ENCODE results near the gene SMIM29. TPM values are rescaled to one million over a fixed set of nuclear protein-coding genes. Genes with fewer than 3 reads are reported as not detected.

The SMIM29 gene
- total and polyA plus RNA-seq, 10 of the 15 experiments (the other 5 are each of a cell fraction or from before 2014, with no cell fraction given): 7.1 to 30.0 (median 16.2) TPM

GRCh38 chr6:34196833-34197195, 52.0 kb downstream of the SMIM29 start:
- Histone ChIP-seq H3K27ac (ENCODE audit: control insufficient read depth, insufficient read depth) (no peak overlapping the region), H3K4me2 (ENCODE audit: control insufficient read depth, insufficient read depth) (peak overlapping the region; percentile 100), H4K20me1 (ENCODE audit: control insufficient read depth, insufficient read depth) (no peaks in the 10 kb centered on the region), H3K9ac (ENCODE audit: control insufficient read depth, insufficient read depth, low read length) (peak overlapping the region; percentile 63), H3K36me3 (ENCODE audit: control insufficient read depth in 2 of 2, insufficient read depth in 2 of 2, low read length in 1 of 2) (no peaks in the 10 kb centered on the region), H3K27me3 (replicated peaks in 1 of 2; ENCODE audit: control insufficient read depth in 2 of 2, insufficient read depth in 2 of 2, low read length in 1 of 2) (peaks cover 0 to 2% of the 10 kb centered on the region in 2 experiments; a peak in 1 of 4 replicates), H3K79me2 (ENCODE audit: control insufficient read depth, insufficient read depth, low read length) (no peaks in the 10 kb centered on the region), H2AFZ (ENCODE audit: control insufficient read depth, low read depth, low read length) (peak overlapping the region; percentile 93), H3K4me1 (ENCODE audit: control insufficient read depth, insufficient read depth, low read length) (peaks cover 8% of the 10 kb centered on the region), H3K4me3 (peak overlapping the region; percentile 64; the same call in 1 of the 2 replicates), H3K9me3 (replicated peaks; ENCODE audit: control insufficient read depth, insufficient read depth, low read length) (peaks cover under 1% of the 10 kb centered on the region; the same call in 1 of the 3 replicates)
- intact Hi-C loops (cut with micrococcal nuclease; ENCODE audit: unreplicated experiment) (loop anchor here (1.0 to 2.0 kb wide), 2 partner anchors 50 to 218 kb away; no protein-coding TSS in a partner anchor), in situ Hi-C loops (cut with MboI) (no loop called here)
- WGBS (ENCODE audit: insufficient coverage, insufficient replicate concordance, low lambda C conversion rate, missing lambda C conversion rate): 68% methylated on average over 7 of the region's 10 CpGs
- RAD21 ChIA-PET (ENCODE audit: unreplicated experiment): interaction anchor here (0.8 to 2.2 kb wide), 13 partner anchors 8 to 943 kb away, joined by 3 to 38 read pairs (median 4); partner anchors contain the start of genes HMGA1 and SMIM29
- POLR2A ChIA-PET: interaction anchor here (0.6 to 2.2 kb wide), 4 partner anchors 21 to 52 kb away, joined by 3 to 11 read pairs (median 4); partner anchors contain the start of genes HMGA1 and SMIM29
- CTCF ChIA-PET: interaction anchor here (0.6 to 4.4 kb wide), 19 partner anchors 11 to 943 kb away, joined by 3 to 56 read pairs (median 5); partner anchors contain the start of gene SMIM29
- SMC1A ChIA-PET (ENCODE audit: uncharacterized antibody, unreplicated experiment): interaction anchor here (0.6 to 2.2 kb wide), 7 partner anchors 27 to 218 kb away, joined by 3 to 30 read pairs (median 3); partner anchors contain the start of genes HMGA1 and SMIM29
- TF ChIP-seq EED (IDR thresholded peaks at IDR 0.05; ENCODE audit: low read depth): no peak
- no TSS peak for BruUV-seq (replicated peaks)
- ATAC-seq: no peak
- FAIRE-seq: no peak
- DNase-seq (ENCODE audit: low read depth, low spot score): no peak

Small RNA genes within 50 kb of the gene (microRNA-seq; reads per million reads assigned to microRNA genes)
- not detected for gene MIR6835

Small RNA genes within 50 kb of the gene (small RNA-seq; reads per million reads assigned to genes)
- gene MIR6835: not detected

Other genes with a start within 250 kb of the SMIM29 start
- gene GRM4, start 102.9 kb downstream of the SMIM29 start, total RNA-seq (2014; rRNA removed): under 0.01 and 0.11 TPM in 2 replicates
- gene GRM4, start 102.9 kb downstream of the SMIM29 start, total RNA-seq (2014; rRNA removed; fragmentation: Illumina TruSeq; extraction: Trizol): 0.22 TPM in 1 of 2 replicates, not detected in the other
- gene GRM4, start 102.9 kb downstream of the SMIM29 start, total RNA-seq (2021): 0.16 and 0.31 TPM in 2 replicates
- 0.03 TPM in 1 of 2 replicates, not detected in the other for gene GRM4, start 102.9 kb downstream of the SMIM29 start, polyA plus RNA-seq (2011; rRNA removed)
- gene GRM4, start 102.9 kb downstream of the SMIM29 start, polyA plus RNA-seq (2014; fragmentation: Illumina TruSeq; extraction: Trizol): 0.01 TPM in 1 of 2 replicates, not detected in the other
- gene GRM4, start 102.9 kb downstream of the SMIM29 start, polyA plus RNA-seq (2014; fragmentation: Nextera tagmentation; extraction: Ambion mirVana): not detected
- gene GRM4, start 102.9 kb downstream of the SMIM29 start, polyA plus RNA-seq (2014; rRNA removed): 0.01 and 0.05 TPM in 2 replicates
- gene GRM4, start 102.9 kb downstream of the SMIM29 start, polyA plus RNA-seq (2016; fragmentation: Nextera tagmentation; extraction: Ambion mirVana): under 1 TPM; 0.04 TPM
- 417 and 479 TPM in 2 replicates for gene HMGA1, start 12.1 kb downstream of the SMIM29 start, total RNA-seq (2014; rRNA removed)
- gene HMGA1, start 12.1 kb downstream of the SMIM29 start, total RNA-seq (2014; rRNA removed; fragmentation: Illumina TruSeq; extraction: Trizol): 220 and 264 TPM in 2 replicates
- 867 and 885 TPM in 2 replicates for gene HMGA1, start 12.1 kb downstream of the SMIM29 start, total RNA-seq (2021)
- 39.7 and 110 TPM in 2 replicates for gene HMGA1, start 12.1 kb downstream of the SMIM29 start, polyA plus RNA-seq (2011; rRNA removed)
- 176 and 537 TPM in 2 replicates for gene HMGA1, start 12.1 kb downstream of the SMIM29 start, polyA plus RNA-seq (2014; fragmentation: Illumina TruSeq; extraction: Trizol)
- gene HMGA1, start 12.1 kb downstream of the SMIM29 start, polyA plus RNA-seq (2014; fragmentation: Nextera tagmentation; extraction: Ambion mirVana): 10 to 100 TPM; 13.4 to 38.0 TPM
- gene HMGA1, start 12.1 kb downstream of the SMIM29 start, polyA plus RNA-seq (2014; rRNA removed): 555 and 628 TPM in 2 replicates
- 100 to 1,000 TPM; 692 to 739 TPM for gene HMGA1, start 12.1 kb downstream of the SMIM29 start, polyA plus RNA-seq (2016; fragmentation: Nextera tagmentation; extraction: Ambion mirVana)
- 27.3 and 32.4 TPM in 2 replicates for gene NUDT3, start 143.7 kb upstream of the SMIM29 start, total RNA-seq (2014; rRNA removed)
- gene NUDT3, start 143.7 kb upstream of the SMIM29 start, total RNA-seq (2014; rRNA removed; fragmentation: Illumina TruSeq; extraction: Trizol): 32.1 and 32.3 TPM in 2 replicates
- gene NUDT3, start 143.7 kb upstream of the SMIM29 start, total RNA-seq (2021): 27.8 and 28.5 TPM in 2 replicates
- gene NUDT3, start 143.7 kb upstream of the SMIM29 start, polyA plus RNA-seq (2011; rRNA removed): 17.9 and 20.9 TPM in 2 replicates
- 28.5 and 34.7 TPM in 2 replicates for gene NUDT3, start 143.7 kb upstream of the SMIM29 start, polyA plus RNA-seq (2014; fragmentation: Illumina TruSeq; extraction: Trizol)
- gene NUDT3, start 143.7 kb upstream of the SMIM29 start, polyA plus RNA-seq (2014; fragmentation: Nextera tagmentation; extraction: Ambion mirVana): 10 to 100 TPM in 1 of 2 experiments, 1 to 10 TPM in 1; 2.4 to 23.6 TPM
- 25.8 and 27.6 TPM in 2 replicates for gene NUDT3, start 143.7 kb upstream of the SMIM29 start, polyA plus RNA-seq (2014; rRNA removed)
- gene NUDT3, start 143.7 kb upstream of the SMIM29 start, polyA plus RNA-seq (2016; fragmentation: Nextera tagmentation; extraction: Ambion mirVana): 10 to 100 TPM; 13.8 to 14.2 TPM
- 3,265 and 3,625 TPM in 2 replicates for gene RPS10, start 177.1 kb upstream of the SMIM29 start, total RNA-seq (2014; rRNA removed)
- 3,150 and 3,233 TPM in 2 replicates for gene RPS10, start 177.1 kb upstream of the SMIM29 start, total RNA-seq (2014; rRNA removed; fragmentation: Illumina TruSeq; extraction: Trizol)
- 2,325 and 2,481 TPM in 2 replicates for gene RPS10, start 177.1 kb upstream of the SMIM29 start, total RNA-seq (2021)
- 2,575 and 3,799 TPM in 2 replicates for gene RPS10, start 177.1 kb upstream of the SMIM29 start, polyA plus RNA-seq (2011; rRNA removed)
- gene RPS10, start 177.1 kb upstream of the SMIM29 start, polyA plus RNA-seq (2014; fragmentation: Illumina TruSeq; extraction: Trizol): 3,495 and 3,970 TPM in 2 replicates
- 1,000 to 10,000 TPM; 2,067 to 2,394 TPM for gene RPS10, start 177.1 kb upstream of the SMIM29 start, polyA plus RNA-seq (2014; fragmentation: Nextera tagmentation; extraction: Ambion mirVana)
- 3,767 and 4,060 TPM in 2 replicates for gene RPS10, start 177.1 kb upstream of the SMIM29 start, polyA plus RNA-seq (2014; rRNA removed)
- gene RPS10, start 177.1 kb upstream of the SMIM29 start, polyA plus RNA-seq (2016; fragmentation: Nextera tagmentation; extraction: Ambion mirVana): 1,000 to 10,000 TPM; 1,546 to 1,554 TPM
- 3.6 and 5.1 TPM in 2 replicates for gene PACSIN1, start 217.1 kb upstream of the SMIM29 start, total RNA-seq (2014; rRNA removed)
- 1.9 and 2.1 TPM in 2 replicates for gene PACSIN1, start 217.1 kb upstream of the SMIM29 start, total RNA-seq (2014; rRNA removed; fragmentation: Illumina TruSeq; extraction: Trizol)
- gene PACSIN1, start 217.1 kb upstream of the SMIM29 start, total RNA-seq (2021): 8.9 and 9.4 TPM in 2 replicates
- gene PACSIN1, start 217.1 kb upstream of the SMIM29 start, polyA plus RNA-seq (2011; rRNA removed): 6.9 and 7.5 TPM in 2 replicates
- 3.3 and 4.8 TPM in 2 replicates for gene PACSIN1, start 217.1 kb upstream of the SMIM29 start, polyA plus RNA-seq (2014; fragmentation: Illumina TruSeq; extraction: Trizol)
- under 1 TPM; 0.50 to 0.75 TPM for gene PACSIN1, start 217.1 kb upstream of the SMIM29 start, polyA plus RNA-seq (2014; fragmentation: Nextera tagmentation; extraction: Ambion mirVana)
- 6.8 and 6.9 TPM in 2 replicates for gene PACSIN1, start 217.1 kb upstream of the SMIM29 start, polyA plus RNA-seq (2014; rRNA removed)
- gene PACSIN1, start 217.1 kb upstream of the SMIM29 start, polyA plus RNA-seq (2016; fragmentation: Nextera tagmentation; extraction: Ambion mirVana): 1 to 10 TPM; 1.7 to 2.0 TPM